MCF 10A (cell line): ENCODE results near the gene BORCS6. TPM values are rescaled to one million over a fixed set of nuclear protein-coding genes. Genes with fewer than 3 reads are reported as not detected.

Experiments
- BruUV-seq: library from RNA; stranded (reverse); fragments of 400-500 nt; replicated peaks from 2 replicates; lab custom pipeline; 2021; lab: Mats Ljungman, UMichigan
- CTCF ChIA-PET: fragments of 300-600 bp; sonication (Branson Sonifier 250); formaldehyde crosslinking; extraction: SDS; loops from one replicate; lab custom pipeline; 2021; ENCODE audit warnings: antibody characterized with exemption, inconsistent platforms; lab: Yijun Ruan, JAX
- POLR2A ChIA-PET: fragments of 300-600, 350-650 bp; sonication (Branson Sonifier 250); formaldehyde crosslinking; extraction: SDS; loops from one replicate; lab custom pipeline; 2020; ENCODE audit warnings: antibody characterized with exemption, inconsistent platforms; lab: Yijun Ruan, JAX
- DNase-seq: peaks from one replicate; pipeline ENCODE4 v3.0.0-alpha.2; 2018; ENCODE audit not compliant: unreplicated experiment
- H3K27ac Mint-ChIP-seq: one replicate; pipeline ENCODE4 v1.8.0; 2022; ENCODE audit warnings: mild to moderate bottlenecking, low read depth, mixed read lengths; ENCODE audit not compliant: unreplicated experiment
- H3K27me3 Mint-ChIP-seq: one replicate; pipeline ENCODE4 v1.8.0; 2022; ENCODE audit warnings: mixed read lengths; ENCODE audit not compliant: insufficient read depth, unreplicated experiment
- H3K36me3 Mint-ChIP-seq: one replicate; pipeline ENCODE4 v1.8.0; 2022; ENCODE audit warnings: mild to moderate bottlenecking, moderate library complexity, mixed read lengths; ENCODE audit not compliant: insufficient read depth, unreplicated experiment
- H3K4me1 Mint-ChIP-seq: one replicate; pipeline ENCODE4 v1.8.0; 2022; ENCODE audit warnings: mixed read lengths; ENCODE audit not compliant: insufficient read depth, unreplicated experiment
- H3K4me3 Mint-ChIP-seq: one replicate; pipeline ENCODE4 v1.8.0; 2022; ENCODE audit warnings: mild to moderate bottlenecking, moderate library complexity, mixed read lengths; ENCODE audit not compliant: unreplicated experiment
- H3K9me3 Mint-ChIP-seq: one replicate; pipeline ENCODE4 v1.8.0; 2022; ENCODE audit warnings: mixed read lengths; ENCODE audit not compliant: unreplicated experiment
- CTCF ChIP-seq: fragments of 200-600 bp; IDR thresholded peaks from one replicate; pipeline ENCODE4 v1.8.0; 2022; ENCODE audit warnings: antibody characterized with exemption, mild to moderate bottlenecking; ENCODE audit not compliant: unreplicated experiment
- intact Hi-C: fragments of 100-400 bp; cut with micrococcal nuclease; formaldehyde crosslinking; loops from 2 replicates; pipeline ENCODE4 v1.14.1; 2022
- microRNA-seq: library from miRNA; unstranded; fragments of <30 nt; microRNA quantifications from one replicate; pipeline ENCODE4 v1.2.0, GENCODE V29; 2022
- total RNA-seq: library from RNA; stranded (reverse); gene quantifications from 2 replicates; pipeline ENCODE4 v1.2.3, GENCODE V29; 2022

The BORCS6 gene
- total RNA-seq, 1 experiment from 2014 or later = 4.4 TPM

GRCh38 chr17:8140065-8141029 is 49.6 kb downstream of the BORCS6 start:
- TSS peak; percentile 16 for BruUV-seq
- no peak for TF ChIP-seq CTCF
- no peak for DNase-seq
- H3K4me3 Mint-ChIP-seq = no peak overlapping the region
- H3K27me3 Mint-ChIP-seq = no peaks in the 10 kb centered on the region
- H3K27ac Mint-ChIP-seq = no peak overlapping the region
- intact Hi-C loops = no loop called here
- H3K36me3 Mint-ChIP-seq = no peaks in the 10 kb centered on the region
- ChIA-PET POLR2A (interaction anchor here (0.6 to 19.5 kb wide), 12 partner anchors 10 to 657 kb away, joined by 3 to 429 read pairs (median 8); partner anchors contain the start of genes ALOXE3, HES7 and PER1), CTCF (interaction anchor here (0.6 to 5.9 kb wide), 6 partner anchors 11 to 83 kb away, joined by 3 to 59 read pairs (median 5); partner anchors contain the start of gene HES7)
- H3K4me1 Mint-ChIP-seq = peaks cover 11% of the 10 kb centered on the region
- no peaks in the 10 kb centered on the region for H3K9me3 Mint-ChIP-seq

GRCh38 chr17:8138672-8139371 is 51.2 kb downstream of the BORCS6 start:
- TSS peak; percentile 25 for BruUV-seq
- CTCF ChIA-PET = interaction anchor here (1.0 to 5.9 kb wide), 9 partner anchors 11 to 82 kb away, joined by 3 to 59 read pairs (median 10); partner anchors contain the start of gene HES7
- Mint-ChIP-seq H3K9me3 (no peaks in the 10 kb centered on the region), H3K27me3 (no peaks in the 10 kb centered on the region), H3K4me3 (no peak overlapping the region), H3K36me3 (no peaks in the 10 kb centered on the region), H3K4me1 (peaks cover 11% of the 10 kb centered on the region), H3K27ac (no peak overlapping the region)
- peak; percentile 71 for TF ChIP-seq CTCF
- DNase-seq = peak; percentile 95
- intact Hi-C loops = loop anchor here (1.0 kb wide), 1 partner anchor 17 kb away; no protein-coding TSS in a partner anchor
- POLR2A ChIA-PET = interaction anchor here (0.6 to 19.5 kb wide), 20 partner anchors 9 to 524 kb away, joined by 3 to 429 read pairs (median 4); partner anchors contain the start of genes ALOXE3, BORCS6, CTC1 and HES7

- ChIA-PET CTCF (interaction anchor here (0.5 to 5.9 kb wide), 16 partner anchors 11 to 505 kb away, joined by 3 to 59 read pairs (median 4); partner anchors contain the start of genes HES7 and PER1), POLR2A (interaction anchor here (0.6 to 19.5 kb wide), 14 partner anchors 8 to 523 kb away, joined by 3 to 429 read pairs (median 8); partner anchors contain the start of genes ALOXE3, BORCS6, CTC1 and HES7)
- no peak overlapping the region for H3K4me3 Mint-ChIP-seq
- H3K27me3 Mint-ChIP-seq = no peaks in the 10 kb centered on the region
- TF ChIP-seq CTCF = no peak
- intact Hi-C loops = no loop called here
- H3K9me3 Mint-ChIP-seq = no peaks in the 10 kb centered on the region
- BruUV-seq = no TSS peak
- DNase-seq = no peak
- H3K27ac Mint-ChIP-seq = no peak overlapping the region
- no peaks in the 10 kb centered on the region for H3K36me3 Mint-ChIP-seq
- H3K4me1 Mint-ChIP-seq = peaks cover 11% of the 10 kb centered on the region
These were observed 51.7 kb downstream of the BORCS6 start for GRCh38 chr17:8138374-8138671.

Small RNA genes lying within 50 kb of the gene (microRNA-seq; reads per million reads assigned to microRNA genes)
- 21.5 reads per million, percentile 59 among the genes with 10 or more reads in this experiment for gene MIR4521
- gene MIR6883 = not detected

Other genes with a start within 250 kb of the BORCS6 start
- not detected in 2 replicates for gene GUCY2D, start 187.6 kb downstream of the BORCS6 start, total RNA-seq
- 18.5 and 27.6 TPM in 2 replicates for gene ALOX15B, start 151.1 kb downstream of the BORCS6 start, total RNA-seq
- gene ALOX12B, start 102.5 kb downstream of the BORCS6 start, total RNA-seq = 1.3 TPM in 1 of 2 replicates, not detected in the other
- 13.1 and 14.1 TPM in 2 replicates for gene ALOXE3, start 71.7 kb downstream of the BORCS6 start, total RNA-seq
- 5.8 and 5.9 TPM in 2 replicates for gene HES7, start 66.1 kb downstream of the BORCS6 start, total RNA-seq
- 165 and 190 TPM in 2 replicates for gene PER1, start 37.8 kb downstream of the BORCS6 start, total RNA-seq
- 37.7 and 42.8 TPM in 2 replicates for gene VAMP2, start 27.2 kb downstream of the BORCS6 start, total RNA-seq
- gene TMEM107, start 13.8 kb downstream of the BORCS6 start, total RNA-seq = 7.6 and 8.4 TPM in 2 replicates
- gene AURKB, start 20.4 kb upstream of the BORCS6 start, total RNA-seq = 11.7 and 33.6 TPM in 2 replicates
- gene CTC1, start 57.9 kb upstream of the BORCS6 start, total RNA-seq = 30.5 and 33.1 TPM in 2 replicates
- gene PFAS, start 59.1 kb upstream of the BORCS6 start, total RNA-seq = 54.4 and 66.2 TPM in 2 replicates
- gene RANGRF, start 98.5 kb upstream of the BORCS6 start, total RNA-seq = 38.6 and 41.8 TPM in 2 replicates
- gene SLC25A35, start 105.2 kb upstream of the BORCS6 start, total RNA-seq = 2.2 and 4.0 TPM in 2 replicates
- not detected in 2 replicates for gene ARHGEF15, start 120.1 kb upstream of the BORCS6 start, total RNA-seq
- gene ODF4, start 149.7 kb upstream of the BORCS6 start, total RNA-seq = not detected in 2 replicates
- gene RPL26, start 193.0 kb upstream of the BORCS6 start, total RNA-seq = 3,179 and 3,524 TPM in 2 replicates
- gene RNF222, start 207.6 kb upstream of the BORCS6 start, total RNA-seq = not detected in 2 replicates
- 95.3 and 112 TPM in 2 replicates for gene NDEL1, start 245.7 kb upstream of the BORCS6 start, total RNA-seq